Stimulated activated CD4-positive, alpha-beta T cell treated with anti-CD3 and anti-CD28 coated beads, Interleukin-2, amount 100 ng/mL, for 4 hours (primary cell): ENCODE measurements around the gene ZNRF1.

Experiments
- DNase-seq: peaks from one replicate; pipeline ENCODE4 v3.0.0-alpha.2; 2020; ENCODE audit warnings: low read depth

Gene ZNRF1

GRCh38 chr16:75062135-75062975, 63.5 kb downstream of the ZNRF1 start:
- DNase-seq, result no peak

- no peak for DNase-seq
These were observed 64.1 kb downstream of the ZNRF1 start for GRCh38 chr16:75062976-75063346.

GRCh38 chr16:75063549-75064088, 64.8 kb downstream of the ZNRF1 start:
- no peak for DNase-seq

GRCh38 chr16:75064403-75065148, 65.8 kb downstream of the ZNRF1 start:
- no peak for DNase-seq

- peak; percentile 10 for DNase-seq
These were observed 66.3 kb downstream of the ZNRF1 start for GRCh38 chr16:75065149-75065505.

- DNase-seq, result no peak
These were observed 66.8 kb downstream of the ZNRF1 start for GRCh38 chr16:75065521-75066149.

- no peak for DNase-seq
These were observed 68.1 kb downstream of the ZNRF1 start for GRCh38 chr16:75066861-75067447.

- DNase-seq, result no peak
These were observed 69.5 kb downstream of the ZNRF1 start for GRCh38 chr16:75068085-75069031.

- no peak for DNase-seq
These were observed 71.4 kb downstream of the ZNRF1 start for GRCh38 chr16:75070012-75070841.

GRCh38 chr16:75071621-75072020, 72.8 kb downstream of the ZNRF1 start:
- DNase-seq, result no peak

- no peak for DNase-seq
These were observed 73.6 kb downstream of the ZNRF1 start for GRCh38 chr16:75072239-75072947.

- DNase-seq, result no peak
These were observed 74.9 kb downstream of the ZNRF1 start for GRCh38 chr16:75073545-75074303.

- no peak for DNase-seq
These were observed 75.5 kb downstream of the ZNRF1 start for GRCh38 chr16:75074304-75074793.

GRCh38 chr16:75074920-75075687, 76.3 kb downstream of the ZNRF1 start:
- DNase-seq, result peak; percentile 60

- DNase-seq, result no peak
These were observed 77.0 kb downstream of the ZNRF1 start for GRCh38 chr16:75075688-75076268.

- no peak for DNase-seq
These were observed 80.1 kb downstream of the ZNRF1 start for GRCh38 chr16:75078886-75079285.

- no peak for DNase-seq
These were observed 80.6 kb downstream of the ZNRF1 start for GRCh38 chr16:75079346-75079926.
